ENCODE data around the gene CACTIN. TPM values are rescaled to one million over a fixed set of nuclear protein-coding genes. Genes with fewer than 3 reads are reported as not detected.

The CACTIN gene
- total and polyA plus RNA-seq, 2 of the 8 experiments (the other 6 are each of a cell fraction or from before 2014, with no cell fraction given): 25.8 to 29.9 TPM

DNA sequence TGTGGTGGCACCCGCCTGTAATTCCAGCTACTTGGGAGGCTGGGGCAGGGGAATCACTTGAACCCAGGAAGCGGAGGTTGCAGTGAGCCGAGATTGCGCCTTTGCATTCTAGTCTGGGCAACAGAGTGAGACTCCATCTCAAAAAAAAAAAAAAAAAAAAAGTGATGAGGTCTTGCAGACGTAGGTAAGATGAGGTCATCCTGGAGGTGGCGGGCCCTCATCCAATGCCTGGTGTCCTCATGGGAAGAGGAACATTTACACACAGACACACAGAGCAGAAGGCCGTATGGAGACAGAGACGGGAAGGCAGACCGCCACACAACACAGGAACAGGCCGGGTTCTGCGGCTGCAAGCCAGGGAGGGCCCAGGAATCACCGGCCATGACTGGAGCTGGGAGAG lies 4.4 kb downstream of the CACTIN start (continued):
- TF ChIP-seq, protein P1, sequence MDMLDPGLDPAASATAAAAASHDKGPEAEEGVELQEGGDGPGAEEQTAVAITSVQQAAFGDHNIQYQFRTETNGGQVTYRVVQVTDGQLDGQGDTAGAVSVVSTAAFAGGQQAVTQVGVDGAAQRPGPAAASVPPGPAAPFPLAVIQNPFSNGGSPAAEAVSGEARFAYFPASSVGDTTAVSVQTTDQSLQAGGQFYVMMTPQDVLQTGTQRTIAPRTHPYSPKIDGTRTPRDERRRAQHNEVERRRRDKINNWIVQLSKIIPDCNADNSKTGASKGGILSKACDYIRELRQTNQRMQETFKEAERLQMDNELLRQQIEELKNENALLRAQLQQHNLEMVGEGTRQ (IDR thresholded peaks at IDR 0.05; ENCODE audit: low read length): no peak
- TF ChIP-seq, protein P2, sequence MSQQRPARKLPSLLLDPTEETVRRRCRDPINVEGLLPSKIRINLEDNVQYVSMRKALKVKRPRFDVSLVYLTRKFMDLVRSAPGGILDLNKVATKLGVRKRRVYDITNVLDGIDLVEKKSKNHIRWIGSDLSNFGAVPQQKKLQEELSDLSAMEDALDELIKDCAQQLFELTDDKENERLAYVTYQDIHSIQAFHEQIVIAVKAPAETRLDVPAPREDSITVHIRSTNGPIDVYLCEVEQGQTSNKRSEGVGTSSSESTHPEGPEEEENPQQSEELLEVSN (IDR thresholded peaks at IDR 0.05): no peak
- TF ChIP-seq SP2 (IDR thresholded peaks at IDR 0.05; ENCODE audit: low read length): no peak
- no peak for TF ChIP-seq POLR2A (IDR thresholded peaks at IDR 0.05; ENCODE audit: control extremely low read depth in 1 of 2, low read depth in 2 of 2, low read length in 2 of 2)
- no peak for TF ChIP-seq RBBP5 (IDR thresholded peaks at IDR 0.05; ENCODE audit: borderline replicate concordance, low read depth, low read length)
- no peak for TF ChIP-seq KDM1A (IDR thresholded peaks at IDR 0.05; ENCODE audit: borderline replicate concordance, low read length)
